B cell (primary cell): ENCODE data around the gene CNTN4.

Source experiments
- EZH2 ChIP-seq: IDR thresholded peaks from 2 replicates; pipeline ENCODE4 v1.6.1; 2012; ENCODE audit warnings: borderline replicate concordance, low read depth, mild to moderate bottlenecking, moderate library complexity, low read length; ENCODE audit not compliant: insufficient read depth, poor library complexity, severe bottlenecking
- TF ChIP-seq, protein P1 (sequence below): fragments of 200-600 bp; IDR thresholded peaks from one replicate; pipeline ENCODE4 v1.8.0; 2022; ENCODE audit warnings: antibody characterized with exemption, mild to moderate bottlenecking

DNA sequence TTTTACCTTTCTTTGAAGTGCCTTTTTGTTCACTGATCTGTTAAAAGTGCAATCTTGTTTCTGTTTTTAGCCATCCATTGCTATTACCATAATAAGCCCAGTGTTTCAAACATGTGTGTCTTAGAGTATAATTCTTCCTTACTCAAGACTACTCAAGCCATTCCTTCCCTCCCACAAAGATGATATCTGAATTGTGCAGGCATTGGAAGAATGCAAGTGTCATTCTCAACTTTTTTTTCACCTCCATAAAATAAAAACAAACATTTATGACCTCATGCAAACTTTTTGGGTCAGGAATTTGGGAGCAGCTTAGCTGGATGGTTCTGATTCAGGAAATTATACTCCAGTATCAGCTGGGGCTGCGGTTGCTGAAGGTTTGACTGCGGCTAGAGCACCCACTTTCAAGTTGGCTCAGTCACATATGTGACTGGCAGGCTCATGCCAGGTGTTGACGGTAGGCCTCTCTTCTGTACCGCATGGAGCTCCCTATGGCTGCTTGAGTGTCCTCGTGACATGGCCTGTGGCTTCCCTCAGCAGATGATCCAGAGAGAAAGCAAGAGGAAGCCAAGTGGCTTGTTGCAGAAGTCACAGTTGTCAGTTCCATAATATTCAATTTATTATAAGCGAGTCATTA, 490.8 kb downstream of the CNTN4 start:
- TF ChIP-seq, protein P1, sequence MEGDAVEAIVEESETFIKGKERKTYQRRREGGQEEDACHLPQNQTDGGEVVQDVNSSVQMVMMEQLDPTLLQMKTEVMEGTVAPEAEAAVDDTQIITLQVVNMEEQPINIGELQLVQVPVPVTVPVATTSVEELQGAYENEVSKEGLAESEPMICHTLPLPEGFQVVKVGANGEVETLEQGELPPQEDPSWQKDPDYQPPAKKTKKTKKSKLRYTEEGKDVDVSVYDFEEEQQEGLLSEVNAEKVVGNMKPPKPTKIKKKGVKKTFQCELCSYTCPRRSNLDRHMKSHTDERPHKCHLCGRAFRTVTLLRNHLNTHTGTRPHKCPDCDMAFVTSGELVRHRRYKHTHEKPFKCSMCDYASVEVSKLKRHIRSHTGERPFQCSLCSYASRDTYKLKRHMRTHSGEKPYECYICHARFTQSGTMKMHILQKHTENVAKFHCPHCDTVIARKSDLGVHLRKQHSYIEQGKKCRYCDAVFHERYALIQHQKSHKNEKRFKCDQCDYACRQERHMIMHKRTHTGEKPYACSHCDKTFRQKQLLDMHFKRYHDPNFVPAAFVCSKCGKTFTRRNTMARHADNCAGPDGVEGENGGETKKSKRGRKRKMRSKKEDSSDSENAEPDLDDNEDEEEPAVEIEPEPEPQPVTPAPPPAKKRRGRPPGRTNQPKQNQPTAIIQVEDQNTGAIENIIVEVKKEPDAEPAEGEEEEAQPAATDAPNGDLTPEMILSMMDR, result no peak
- TF ChIP-seq EZH2, result no peak
